ENCODE data around the gene SPDYE4.

The SPDYE4 gene

DNA sequence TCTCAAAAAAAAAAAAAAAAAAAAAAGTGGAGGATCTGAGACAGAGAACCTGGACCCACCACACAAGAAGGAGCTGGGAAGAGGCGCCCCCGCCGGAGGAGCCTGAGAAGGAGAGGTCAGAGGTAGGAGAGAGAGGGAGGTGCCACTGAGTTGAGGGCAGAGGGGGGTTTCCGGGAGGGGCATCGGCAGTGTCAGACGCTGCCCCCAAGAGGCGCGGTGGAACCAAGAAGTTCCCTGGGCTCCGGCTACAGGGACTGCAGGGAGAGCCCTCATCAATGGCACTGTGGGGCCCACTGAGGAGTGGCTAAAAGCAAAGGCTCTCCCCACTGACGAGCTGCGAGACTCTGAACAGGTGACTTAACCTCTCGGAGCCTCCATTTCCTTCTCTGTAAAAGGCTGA lies 17.9 kb downstream of the SPDYE4 start:
- DNase-seq, result no peak

GRCh38 chr17:8739097-8739496 lies 19.2 kb downstream of the SPDYE4 start:
- DNase-seq, result no peak

DNA sequence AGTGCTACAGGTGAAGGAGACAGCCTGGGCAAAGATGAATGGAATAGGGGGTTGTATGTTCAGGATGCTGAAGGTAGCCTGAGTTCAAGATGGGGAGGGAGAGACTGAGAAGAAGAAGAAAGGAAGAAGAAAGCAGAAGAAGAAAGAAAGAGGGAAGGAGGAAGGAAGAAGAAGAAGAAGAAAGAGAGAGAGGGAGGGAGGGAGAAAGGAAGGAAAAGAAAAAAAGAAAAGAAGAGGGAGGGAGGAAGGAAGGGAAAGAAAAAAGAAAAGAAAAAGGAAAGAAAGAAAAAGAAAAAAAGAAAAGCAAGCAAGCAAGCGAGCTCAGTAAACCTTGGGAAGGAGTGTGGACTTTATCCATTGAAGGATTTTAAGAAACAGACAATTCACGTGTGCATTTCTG lies 21.6 kb downstream of the SPDYE4 start:
- no peak for DNase-seq

DNA sequence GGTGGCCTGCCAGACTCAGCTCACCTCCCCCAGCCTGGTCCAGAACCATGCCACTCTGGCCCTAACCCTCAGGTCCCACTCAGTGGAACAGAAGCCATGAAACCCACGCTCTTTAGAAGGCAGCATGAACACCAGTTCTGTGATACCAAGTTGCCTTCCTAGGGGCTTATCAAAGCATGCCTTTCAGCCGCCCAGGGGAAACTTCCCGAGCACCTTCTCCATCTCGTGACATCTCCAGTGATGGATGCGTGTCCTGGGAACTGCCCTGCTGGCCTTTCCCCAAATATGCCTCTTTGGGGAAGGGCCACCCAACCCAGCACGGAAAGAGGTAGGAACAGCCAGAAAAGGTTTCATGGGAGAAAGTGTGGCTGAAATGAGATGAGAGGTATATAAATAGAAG lies 22.0 kb downstream of the SPDYE4 start:
- DNase-seq, result no peak

- DNase-seq, result no peak
Measured at GRCh38 chr17:8735336-8735939, 22.9 kb downstream of the SPDYE4 start.

DNA sequence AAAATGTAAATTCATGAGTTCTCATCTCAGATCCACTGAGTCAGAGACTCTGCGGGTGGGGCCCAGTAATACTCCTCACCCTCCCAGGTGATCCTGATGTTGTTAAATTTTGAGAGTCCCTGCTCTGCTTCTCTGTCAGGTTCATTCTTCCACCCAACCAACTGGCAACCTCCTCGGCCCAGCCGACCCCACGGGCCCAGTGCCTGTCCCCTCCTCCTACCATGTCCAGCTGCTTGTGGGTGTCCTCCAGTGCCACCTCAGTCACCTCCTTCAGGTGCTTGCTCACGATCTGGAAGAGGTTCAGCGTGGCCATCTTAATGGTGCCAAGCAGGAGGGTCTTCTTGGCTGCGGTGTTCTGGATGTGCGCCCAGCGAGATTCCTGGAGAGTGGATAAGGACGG lies 23.5 kb downstream of the SPDYE4 start:
- DNase-seq, result no peak

- DNase-seq, result no peak
Measured at GRCh38 chr17:8732406-8733085, 25.8 kb downstream of the SPDYE4 start.

DNA sequence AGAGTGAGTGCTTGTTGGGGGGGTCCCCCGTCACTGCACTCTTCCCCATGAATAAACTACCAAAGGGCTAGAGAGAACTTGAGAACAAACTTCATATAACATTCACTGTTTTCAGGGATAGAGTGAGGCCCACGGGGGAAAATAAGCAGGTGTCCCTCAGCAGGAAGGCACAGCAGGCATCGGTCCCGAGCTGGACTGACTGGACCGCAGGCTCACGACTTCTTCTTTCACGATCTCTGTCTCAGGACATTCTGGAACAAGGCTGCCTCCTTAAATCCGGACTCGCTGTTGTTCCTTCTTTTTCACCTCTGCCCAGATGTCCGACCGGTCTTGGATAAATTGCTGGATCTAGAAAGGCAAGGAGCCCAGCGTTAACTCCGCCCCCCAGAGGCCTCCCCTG lies 28.5 kb downstream of the SPDYE4 start:
- no peak for DNase-seq

GRCh38 chr17:8729421-8729820 lies 28.9 kb downstream of the SPDYE4 start:
- no peak for DNase-seq

DNA sequence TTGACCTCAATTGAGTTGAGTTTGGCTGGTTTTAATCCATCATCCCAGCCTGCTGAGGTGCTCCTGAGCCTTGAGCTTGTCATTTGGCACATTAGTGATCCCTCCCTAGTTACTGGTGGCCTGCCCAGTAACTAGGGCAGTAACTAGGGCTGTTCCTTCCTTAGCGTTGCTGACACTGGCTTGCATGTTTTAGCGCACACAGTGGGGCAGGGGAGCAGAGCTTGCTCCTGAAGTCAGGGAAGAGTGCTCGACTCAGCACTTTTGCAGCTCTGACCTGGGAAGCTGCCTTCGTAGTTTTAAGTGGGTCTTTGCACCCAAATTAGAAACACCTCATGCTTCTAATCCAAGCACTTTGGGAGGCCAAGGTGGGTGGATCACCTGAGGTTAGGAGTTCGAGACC lies 29.4 kb downstream of the SPDYE4 start:
- DNase-seq, result no peak

DNA sequence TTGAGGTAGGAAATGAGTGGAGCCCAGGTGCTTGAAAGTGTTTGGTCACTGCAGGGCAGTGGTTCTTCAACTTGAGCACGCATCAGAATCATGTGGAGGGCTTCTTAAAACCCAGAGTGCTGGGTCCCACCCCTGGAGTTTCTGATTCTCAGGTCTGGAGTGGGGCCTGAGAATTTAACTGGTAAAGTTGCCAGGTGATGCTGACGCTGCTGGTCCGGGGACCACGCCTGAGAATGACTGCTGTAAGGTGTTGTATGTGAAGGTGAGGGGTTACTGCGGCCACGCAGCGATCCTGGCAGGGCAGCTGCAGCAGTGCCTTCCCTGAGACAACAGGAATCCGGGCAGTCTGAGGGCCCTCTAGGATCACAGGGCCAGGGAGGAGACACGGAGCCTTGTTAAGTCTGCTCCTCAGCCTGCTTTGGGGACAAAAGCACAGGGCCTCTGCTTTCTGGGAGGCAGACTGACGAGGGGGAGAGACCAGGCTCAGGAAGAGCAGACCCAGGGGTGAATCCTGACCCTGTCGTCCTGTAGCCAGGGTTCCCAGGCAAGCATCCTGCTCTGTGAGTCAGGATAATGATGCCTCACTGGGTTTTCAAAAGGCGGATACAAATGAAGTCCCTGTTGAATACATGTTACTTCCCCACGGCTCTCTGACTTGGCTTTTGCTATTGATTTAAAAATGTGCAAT lies 30.0 kb downstream of the SPDYE4 start:
- no peak for DNase-seq

GRCh38 chr17:8726941-8727555 lies 31.3 kb downstream of the SPDYE4 start:
- no peak for DNase-seq

DNA sequence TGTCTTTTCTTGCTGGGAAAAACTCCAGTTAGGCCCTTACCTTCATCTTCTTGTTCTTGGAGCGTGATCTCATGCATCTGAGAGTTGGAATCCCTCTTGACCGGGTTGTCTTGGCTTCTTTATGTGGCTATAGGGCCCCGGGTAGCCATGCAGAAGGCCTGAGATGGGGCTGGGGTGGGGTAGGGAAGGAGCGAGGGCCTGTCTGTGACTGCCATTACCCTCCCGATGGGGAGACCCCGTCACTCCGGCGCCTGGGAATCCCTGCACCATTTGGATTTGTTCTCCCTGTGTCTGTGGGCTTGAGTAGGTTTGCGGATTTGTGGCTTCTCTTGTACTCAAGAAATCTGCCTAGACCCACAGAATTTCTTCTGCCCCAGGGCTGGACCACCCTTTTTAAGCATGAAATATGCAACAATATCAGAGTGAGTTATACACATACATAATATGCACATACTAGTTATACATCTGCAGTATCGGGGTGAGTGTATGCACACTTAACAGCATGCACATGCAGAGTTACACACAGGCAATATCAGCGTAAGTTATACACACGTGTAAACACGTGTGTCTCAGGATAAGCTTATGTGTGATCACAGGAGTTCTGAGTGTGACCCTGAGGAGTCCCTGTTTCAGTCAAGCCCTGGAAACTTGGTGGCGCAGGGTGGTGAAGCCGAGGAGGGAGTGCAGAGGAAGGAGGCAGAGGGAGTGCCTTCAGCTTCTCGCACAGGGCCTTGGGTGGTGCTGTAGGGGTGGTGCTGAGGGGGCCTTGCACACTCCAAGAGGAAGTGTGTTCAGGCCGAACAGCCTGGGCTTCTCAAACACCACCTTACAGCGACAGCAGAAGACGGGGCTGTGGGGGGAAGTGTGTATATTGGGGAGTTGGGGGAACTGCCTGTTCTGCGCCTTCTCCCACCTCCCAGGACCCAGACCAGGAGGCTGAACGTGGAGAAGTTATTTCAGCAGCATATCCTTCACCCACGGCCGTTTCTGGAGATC lies 32.2 kb downstream of the SPDYE4 start:
- DNase-seq, result no peak

DNA sequence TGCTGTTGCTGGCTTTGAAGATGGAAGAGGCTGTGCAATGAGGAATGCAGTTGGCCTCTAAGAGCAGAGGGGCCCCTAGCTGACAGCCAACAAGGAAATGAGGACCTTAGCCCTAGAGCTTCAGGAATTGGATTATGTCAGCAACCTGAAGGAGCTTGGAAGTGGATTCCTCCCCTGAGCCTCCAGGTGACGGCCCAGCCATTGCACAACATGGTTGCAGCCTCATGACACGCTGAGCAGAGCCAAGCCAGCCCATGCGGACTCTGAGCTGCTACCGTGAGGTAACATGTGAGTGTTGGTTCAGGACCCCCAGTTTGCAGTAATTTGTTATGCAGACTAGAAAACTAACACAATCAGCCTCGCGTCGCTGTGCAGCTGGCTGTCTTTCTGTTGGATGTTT lies 33.9 kb downstream of the SPDYE4 start:
- no peak for DNase-seq

DNA sequence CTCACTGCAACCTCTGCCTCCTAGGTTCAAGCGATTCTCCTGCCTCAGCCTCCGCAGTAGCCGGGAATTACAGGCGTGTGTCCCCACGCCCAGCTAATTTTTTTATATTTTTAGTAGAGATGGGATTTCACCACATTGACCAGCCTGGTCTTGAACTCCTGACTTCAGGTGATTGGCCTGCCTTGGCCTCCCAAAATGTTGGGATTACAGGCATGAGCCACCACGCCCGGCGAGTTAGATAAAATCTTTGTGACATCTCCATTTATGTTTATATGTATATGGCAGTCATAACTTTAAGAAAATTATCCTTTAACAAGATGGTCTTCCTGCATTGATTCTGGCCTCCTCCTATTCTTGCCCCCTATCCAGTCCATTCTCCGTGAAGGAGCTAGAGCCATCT lies 37.8 kb downstream of the SPDYE4 start:
- no peak for DNase-seq

DNA sequence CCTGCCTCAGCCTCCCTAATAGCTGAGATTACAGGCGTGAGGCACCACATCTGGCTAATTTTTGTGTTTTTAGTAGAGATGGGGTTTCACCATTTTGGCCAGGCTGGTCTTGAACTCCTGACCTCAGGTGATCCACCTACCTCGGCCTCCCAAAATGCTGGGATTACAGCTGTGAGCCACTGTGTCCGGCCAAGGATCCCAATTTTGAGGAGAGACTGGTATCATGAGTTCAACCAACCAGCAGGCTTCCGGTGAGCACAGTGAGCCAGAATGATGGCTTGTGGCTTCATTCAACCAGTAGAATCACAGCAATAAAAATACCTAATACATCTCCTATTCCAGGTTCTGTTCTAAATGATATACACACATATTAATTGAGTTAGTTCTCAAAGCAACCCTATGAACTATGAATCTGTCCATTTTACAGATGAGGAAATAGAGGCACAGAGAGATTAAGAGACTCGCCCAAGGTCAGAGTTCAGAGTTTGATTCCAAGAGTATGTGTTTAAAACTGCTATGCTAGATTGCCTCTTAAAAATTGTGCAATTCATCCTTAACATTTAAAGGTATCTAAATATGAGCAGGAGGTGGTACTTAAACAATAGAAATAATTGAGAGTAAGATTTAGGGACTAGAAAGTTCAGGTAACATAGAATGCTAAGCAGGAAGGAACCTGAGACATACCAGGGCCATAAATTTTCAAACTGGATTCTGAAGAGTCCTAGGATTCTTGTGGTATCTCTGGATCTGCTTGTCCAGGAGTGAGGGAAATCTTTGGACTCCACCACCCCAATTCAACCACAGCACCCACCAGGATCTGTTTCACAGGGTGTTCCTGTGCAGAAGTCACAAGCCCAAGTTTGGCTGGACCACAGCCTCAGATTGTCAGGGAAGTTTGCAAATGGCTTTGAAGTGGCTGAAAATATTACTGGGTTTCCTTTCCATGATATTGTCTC lies 38.8 kb downstream of the SPDYE4 start:
- DNase-seq, result no peak

DNA sequence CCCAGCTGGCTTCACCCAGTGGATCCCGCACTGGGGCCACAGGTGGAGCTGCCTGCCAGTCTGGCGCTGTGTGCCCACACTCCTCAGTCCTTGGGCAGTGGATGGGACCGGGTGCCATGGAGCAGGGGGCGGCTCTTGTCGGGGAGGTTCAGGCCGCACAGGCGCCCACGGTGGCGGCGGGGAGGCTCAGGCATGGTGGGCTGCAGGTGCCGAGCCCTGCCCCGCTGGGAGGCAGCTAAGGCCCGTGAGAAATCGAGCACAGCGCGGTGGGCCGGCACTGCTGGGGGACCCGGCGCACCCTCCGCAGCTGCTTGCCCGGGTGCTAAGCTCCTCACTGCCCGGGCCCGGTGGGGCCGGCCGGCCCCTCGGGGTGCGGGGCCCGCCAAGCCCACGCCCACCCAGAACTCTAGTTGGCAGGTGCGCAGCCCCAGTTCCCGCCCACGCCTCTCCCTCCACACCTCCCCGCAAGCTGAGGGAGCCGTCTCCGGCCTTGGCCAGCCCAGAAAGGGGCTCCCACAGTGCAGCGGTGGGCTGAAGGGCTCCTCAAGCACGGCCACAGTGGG lies 40.3 kb downstream of the SPDYE4 start:
- DNase-seq, result no peak

- DNase-seq, result no peak
Measured at GRCh38 chr17:8713878-8714277, 44.5 kb downstream of the SPDYE4 start.

GRCh38 chr17:8713315-8713714 lies 45.0 kb downstream of the SPDYE4 start:
- no peak for DNase-seq

DNA sequence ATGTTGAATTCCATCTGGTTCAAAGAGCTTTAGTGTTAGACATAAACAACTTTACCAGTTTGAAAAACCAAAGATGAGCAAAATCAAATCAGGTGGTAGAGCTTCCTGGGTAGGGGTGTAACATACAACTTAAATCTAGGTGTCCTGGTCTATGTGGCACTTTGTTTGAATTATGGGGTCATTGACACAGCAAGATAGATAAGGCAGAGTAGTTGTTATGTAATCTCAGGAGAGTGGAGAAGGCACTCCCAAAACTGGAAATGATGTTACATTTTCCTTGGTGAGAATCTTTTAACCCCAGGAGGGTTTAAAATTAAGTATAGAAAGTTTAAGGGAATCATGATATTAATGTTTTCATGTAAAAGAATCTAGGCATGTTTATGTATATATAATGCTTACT lies 45.6 kb downstream of the SPDYE4 start:
- DNase-seq, result no peak

- DNase-seq, result no peak
Measured at GRCh38 chr17:8711291-8711690, 47.1 kb downstream of the SPDYE4 start.

Measured in C1 segment of cervical spinal cord (tissue), 14 donors.